ENCODE data around the gene KCNJ10.

Gene KCNJ10

GRCh38 chr1:160089883-160090282, 19.9 kb upstream of the KCNJ10 start:
- Histone ChIP-seq H3K27ac (no peak overlapping the region), H3K36me3 (replicated peaks) (no peaks in the 10 kb centered on the region), H3K4me3 (ENCODE audit: low read depth, low read length) (no peak overlapping the region), H3K27me3 (replicated peaks) (no peaks in the 10 kb centered on the region)
- TF ChIP-seq CTCF (IDR thresholded peaks at IDR 0.05; ENCODE audit: low read depth, low read length, missing control alignments) = no peak
- in situ Hi-C loops (cut with HindIII; ENCODE audit: low pct_ligation_motif_present, low sequenced_read_pairs) = no loop called here
- no peak for DNase-seq

GRCh38 chr1:160087118-160087662, 17.2 kb upstream of the KCNJ10 start:
- no peak for TF ChIP-seq CTCF (IDR thresholded peaks at IDR 0.05; ENCODE audit: low read depth, low read length, missing control alignments)
- in situ Hi-C loops (cut with HindIII; ENCODE audit: low pct_ligation_motif_present, low sequenced_read_pairs) = no loop called here
- Histone ChIP-seq H3K27ac (no peak overlapping the region), H3K36me3 (replicated peaks) (no peaks in the 10 kb centered on the region), H3K27me3 (replicated peaks) (peaks cover 24% of the 10 kb centered on the region), H3K4me3 (ENCODE audit: low read depth, low read length) (no peak overlapping the region)
- no peak for DNase-seq

- Histone ChIP-seq H3K27me3 (replicated peaks) (peaks cover 31% of the 10 kb centered on the region), H3K4me3 (ENCODE audit: low read depth, low read length) (no peak overlapping the region), H3K27ac (no peak overlapping the region), H3K36me3 (replicated peaks) (no peaks in the 10 kb centered on the region)
- DNase-seq = no peak
- in situ Hi-C loops (cut with HindIII; ENCODE audit: low pct_ligation_motif_present, low sequenced_read_pairs) = no loop called here
- TF ChIP-seq CTCF (IDR thresholded peaks at IDR 0.05; ENCODE audit: low read depth, low read length, missing control alignments) = no peak
These were observed 16.5 kb upstream of the KCNJ10 start for GRCh38 chr1:160086456-160086892.

- H3K27me3 ChIP-seq (replicated peaks) = peaks cover 36% of the 10 kb centered on the region
- in situ Hi-C loops (cut with HindIII; ENCODE audit: low pct_ligation_motif_present, low sequenced_read_pairs) = no loop called here
- H3K36me3 ChIP-seq (replicated peaks) = no peaks in the 10 kb centered on the region
- peak; percentile 92 for TF ChIP-seq CTCF (IDR thresholded peaks at IDR 0.05; ENCODE audit: low read depth, low read length, missing control alignments)
- H3K4me3 ChIP-seq (ENCODE audit: low read depth, low read length) = no peak overlapping the region
- no peak overlapping the region for H3K27ac ChIP-seq
- DNase-seq = peak; percentile 79
These were observed 15.9 kb upstream of the KCNJ10 start for GRCh38 chr1:160085686-160086455.

- Histone ChIP-seq H3K36me3 (replicated peaks) (no peaks in the 10 kb centered on the region), H3K4me3 (ENCODE audit: low read depth, low read length) (no peak overlapping the region), H3K27ac (no peak overlapping the region), H3K27me3 (replicated peaks) (peaks cover 46% of the 10 kb centered on the region)
- no peak for TF ChIP-seq CTCF (IDR thresholded peaks at IDR 0.05; ENCODE audit: low read depth, low read length, missing control alignments)
- in situ Hi-C loops (cut with HindIII; ENCODE audit: low pct_ligation_motif_present, low sequenced_read_pairs) = no loop called here
- DNase-seq = no peak
These were observed 14.9 kb upstream of the KCNJ10 start for GRCh38 chr1:160084771-160085321.
